Neuron (in vitro differentiated cells): ENCODE measurements around the gene CAPN9.

ENCODE experiments used
- H2AFZ ChIP-seq: one replicate; pipeline ENCODE4 v1.6.1; 2013; ENCODE audit warnings: low read depth, mild to moderate bottlenecking, inconsistent platforms, low read length, moderate library complexity
- H3K27me3 ChIP-seq: one replicate; pipeline ENCODE4 v1.6.1; 2013; ENCODE audit warnings: low read length; ENCODE audit not compliant: insufficient read depth
- H3K36me3 ChIP-seq: one replicate; pipeline ENCODE4 v1.6.1; 2013; ENCODE audit warnings: low read length; ENCODE audit not compliant: insufficient read depth
- H3K4me1 ChIP-seq: one replicate; pipeline ENCODE4 v1.6.1; 2013; ENCODE audit warnings: low read length; ENCODE audit not compliant: insufficient read depth
- H3K4me3 ChIP-seq: 2 replicates; pipeline ENCODE4 v1.5.1; 2013; ENCODE audit warnings: mild to moderate bottlenecking, low read length, moderate library complexity
- H3K9me3 ChIP-seq: one replicate; pipeline ENCODE4 v1.6.1; 2013; ENCODE audit warnings: low read length

The CAPN9 gene

DNA sequence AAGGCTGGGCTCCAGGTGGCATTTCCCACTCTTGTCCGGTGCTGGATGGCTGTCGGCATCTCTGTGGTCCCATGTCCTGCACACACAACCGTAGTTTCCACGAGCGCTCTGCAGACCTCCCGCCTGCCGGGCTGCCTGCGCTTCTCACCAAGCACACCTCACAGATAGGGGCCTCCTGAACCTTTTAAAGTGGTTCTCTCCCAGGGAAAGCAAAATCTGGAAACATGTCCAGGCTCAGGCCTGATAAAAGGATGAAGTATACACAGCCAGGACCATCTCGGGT lies 46.2 kb downstream of the CAPN9 start:
- Histone ChIP-seq H3K36me3 (no peaks in the 10 kb centered on the region), H3K9me3 (no peaks in the 10 kb centered on the region), H3K27me3 (no peaks in the 10 kb centered on the region), H3K4me3 (no peak overlapping the region), H2AFZ (no peak overlapping the region), H3K4me1 (peaks cover 2% of the 10 kb centered on the region)

DNA sequence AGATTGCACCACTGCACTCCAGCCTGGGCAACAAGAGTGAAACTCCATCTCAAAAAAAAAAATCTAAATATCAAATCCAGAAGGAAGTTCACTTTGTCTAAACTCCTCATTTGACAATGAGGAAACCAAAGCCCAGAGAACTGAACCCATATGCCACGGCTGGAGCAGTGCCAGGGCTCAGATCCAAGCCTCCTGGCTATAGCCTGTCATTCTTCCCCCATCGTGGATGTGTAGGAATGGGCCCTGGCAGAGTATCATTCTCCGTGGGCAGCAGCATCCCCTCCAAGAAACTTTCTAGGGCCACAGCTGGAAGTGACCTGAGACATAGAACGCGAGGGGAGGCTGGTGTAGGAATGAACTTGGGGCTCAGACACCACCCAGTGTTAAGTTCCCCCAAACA lies 47.2 kb downstream of the CAPN9 start:
- Histone ChIP-seq H2AFZ (no peak overlapping the region), H3K4me3 (no peak overlapping the region), H3K36me3 (no peaks in the 10 kb centered on the region), H3K4me1 (peaks cover 4% of the 10 kb centered on the region), H3K9me3 (no peaks in the 10 kb centered on the region), H3K27me3 (no peaks in the 10 kb centered on the region)

DNA sequence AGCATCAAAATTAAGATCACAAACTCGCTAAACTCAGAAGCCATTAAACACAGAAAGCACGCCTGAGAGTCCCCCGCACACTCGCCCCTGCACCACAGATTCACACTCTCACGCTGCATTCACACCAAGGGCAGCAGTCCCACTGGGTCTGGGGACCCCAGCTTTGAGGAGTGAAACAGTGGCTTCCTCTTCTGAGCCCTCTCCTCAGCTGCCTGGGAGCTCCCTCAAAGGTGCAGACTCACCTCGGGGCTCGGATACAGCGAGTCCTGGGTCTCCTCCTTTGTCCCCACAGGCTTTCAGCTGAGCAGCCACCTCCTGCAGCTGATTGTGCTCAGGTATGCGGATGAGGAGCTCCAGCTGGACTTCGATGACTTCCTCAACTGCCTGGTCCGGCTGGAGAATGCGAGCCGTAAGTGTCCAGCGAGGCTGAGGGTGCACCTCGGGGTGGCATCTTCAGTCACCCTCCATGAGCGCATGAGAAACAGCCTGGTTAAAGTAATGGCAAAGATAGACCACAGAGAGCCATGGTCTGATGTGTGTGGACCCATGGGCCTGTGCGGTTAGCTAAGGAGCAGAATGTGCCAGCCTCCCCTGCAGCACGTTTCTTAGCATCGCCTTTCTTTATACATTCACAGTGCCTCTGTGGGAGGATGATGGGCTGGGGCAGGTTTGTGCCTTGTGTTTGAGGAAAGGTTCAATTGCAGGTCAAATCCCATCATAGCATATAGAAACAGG lies 47.9 kb downstream of the CAPN9 start:
- Histone ChIP-seq H3K4me3 (no peak overlapping the region), H3K36me3 (no peaks in the 10 kb centered on the region), H2AFZ (no peak overlapping the region), H3K9me3 (no peaks in the 10 kb centered on the region), H3K4me1 (peaks cover 4% of the 10 kb centered on the region), H3K27me3 (no peaks in the 10 kb centered on the region)

DNA sequence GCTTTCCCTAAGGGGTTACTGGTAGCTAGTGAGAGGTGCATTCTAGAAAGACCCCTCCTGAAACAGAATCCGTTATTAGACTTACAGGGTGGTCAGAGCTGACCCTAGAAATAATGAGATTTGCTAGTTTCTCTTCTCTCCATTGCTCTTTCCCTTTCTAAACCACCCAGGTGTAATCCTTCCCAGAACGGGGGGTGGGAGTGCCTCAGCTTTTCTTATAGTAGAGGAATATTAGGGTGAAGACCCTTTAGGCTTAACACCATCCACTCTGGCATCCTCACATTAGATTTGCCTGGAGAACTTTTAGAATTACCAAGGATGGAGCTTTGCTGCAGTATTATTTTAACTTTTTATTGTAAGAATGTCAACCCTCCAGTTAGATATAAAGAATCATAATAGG lies 49.4 kb downstream of the CAPN9 start:
- H3K27me3 ChIP-seq = no peaks in the 10 kb centered on the region
- H2AFZ ChIP-seq = no peak overlapping the region
- no peak overlapping the region for H3K4me3 ChIP-seq
- H3K9me3 ChIP-seq = peaks cover 5% of the 10 kb centered on the region
- H3K4me1 ChIP-seq = peaks cover 4% of the 10 kb centered on the region
- H3K36me3 ChIP-seq = no peaks in the 10 kb centered on the region

DNA sequence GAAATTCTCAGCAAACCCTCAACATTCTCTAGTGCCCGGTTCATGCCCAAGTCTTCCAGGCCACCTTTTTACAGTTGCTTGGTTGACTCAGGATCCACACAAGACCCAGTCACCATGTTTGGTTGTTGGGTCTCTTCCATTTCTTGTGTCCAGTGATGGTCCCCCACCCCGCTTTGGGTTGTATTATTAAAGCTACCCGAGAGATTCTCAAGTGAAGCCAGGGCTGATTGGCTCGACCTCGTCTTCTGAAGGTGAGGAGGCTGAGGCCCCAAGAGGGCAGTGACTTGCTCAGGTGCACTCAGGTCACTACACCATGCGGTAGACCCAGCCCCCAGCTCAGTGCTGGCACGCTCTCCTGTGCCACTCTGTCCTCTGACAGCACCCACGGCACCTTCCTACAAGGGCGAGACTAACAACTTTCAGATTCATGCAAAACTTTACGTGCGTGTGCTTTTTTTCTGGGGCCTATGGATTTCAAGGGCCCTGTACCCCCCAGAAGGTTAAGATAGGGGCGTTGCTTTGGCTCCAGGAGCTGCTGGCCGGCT lies 50.3 kb downstream of the CAPN9 start:
- no peak overlapping the region for H2AFZ ChIP-seq
- H3K9me3 ChIP-seq = peaks cover 5% of the 10 kb centered on the region
- H3K27me3 ChIP-seq = no peaks in the 10 kb centered on the region
- peaks cover 4% of the 10 kb centered on the region for H3K4me1 ChIP-seq
- no peak overlapping the region for H3K4me3 ChIP-seq
- no peaks in the 10 kb centered on the region for H3K36me3 ChIP-seq

DNA sequence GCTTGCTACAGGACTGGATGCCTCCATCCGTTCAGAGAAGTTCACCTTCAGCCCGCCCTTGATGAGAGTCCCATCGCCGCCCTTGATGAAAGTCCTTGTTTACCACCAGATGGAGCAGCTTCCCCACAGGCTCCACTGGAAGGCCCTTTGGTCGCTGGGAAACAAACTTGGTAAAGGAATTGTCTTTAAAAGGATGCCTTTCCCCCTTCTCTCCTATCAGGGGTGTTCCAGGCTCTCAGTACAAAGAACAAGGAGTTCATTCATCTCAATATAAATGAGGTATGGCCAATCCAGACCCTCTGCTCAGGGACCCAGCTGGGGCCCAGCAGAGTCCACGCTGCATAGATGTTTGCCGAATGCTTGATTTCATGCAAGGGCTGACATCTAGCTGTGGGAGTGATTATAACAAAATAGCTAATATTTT lies 50.8 kb downstream of the CAPN9 start:
- no peak overlapping the region for H2AFZ ChIP-seq
- H3K4me3 ChIP-seq = no peak overlapping the region
- peaks cover 5% of the 10 kb centered on the region for H3K9me3 ChIP-seq
- H3K36me3 ChIP-seq = no peaks in the 10 kb centered on the region
- H3K4me1 ChIP-seq = peaks cover 4% of the 10 kb centered on the region
- no peaks in the 10 kb centered on the region for H3K27me3 ChIP-seq

DNA sequence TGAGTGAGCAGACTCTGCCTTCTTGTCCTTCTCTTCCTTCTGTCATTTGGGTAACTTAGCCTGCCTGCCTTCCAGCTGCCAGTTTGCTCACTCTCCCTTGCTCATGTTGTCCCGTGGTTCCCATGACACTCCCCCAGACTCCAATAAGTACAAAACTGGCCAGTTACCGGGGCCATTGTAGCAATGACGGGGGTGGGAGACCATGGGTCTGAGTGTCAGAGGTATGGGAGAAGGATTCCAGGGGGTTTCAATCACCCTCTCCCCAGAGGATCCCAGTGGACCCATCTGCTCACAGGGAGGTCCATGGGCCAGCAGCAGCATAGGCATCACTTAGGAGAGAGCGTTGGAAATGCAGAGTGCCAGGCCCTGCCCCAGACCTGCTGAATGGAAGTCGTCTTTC lies 51.3 kb downstream of the CAPN9 start:
- Histone ChIP-seq H3K9me3 (peaks cover 5% of the 10 kb centered on the region), H2AFZ (no peak overlapping the region), H3K36me3 (no peaks in the 10 kb centered on the region), H3K27me3 (no peaks in the 10 kb centered on the region), H3K4me3 (no peak overlapping the region), H3K4me1 (peaks cover 4% of the 10 kb centered on the region)

DNA sequence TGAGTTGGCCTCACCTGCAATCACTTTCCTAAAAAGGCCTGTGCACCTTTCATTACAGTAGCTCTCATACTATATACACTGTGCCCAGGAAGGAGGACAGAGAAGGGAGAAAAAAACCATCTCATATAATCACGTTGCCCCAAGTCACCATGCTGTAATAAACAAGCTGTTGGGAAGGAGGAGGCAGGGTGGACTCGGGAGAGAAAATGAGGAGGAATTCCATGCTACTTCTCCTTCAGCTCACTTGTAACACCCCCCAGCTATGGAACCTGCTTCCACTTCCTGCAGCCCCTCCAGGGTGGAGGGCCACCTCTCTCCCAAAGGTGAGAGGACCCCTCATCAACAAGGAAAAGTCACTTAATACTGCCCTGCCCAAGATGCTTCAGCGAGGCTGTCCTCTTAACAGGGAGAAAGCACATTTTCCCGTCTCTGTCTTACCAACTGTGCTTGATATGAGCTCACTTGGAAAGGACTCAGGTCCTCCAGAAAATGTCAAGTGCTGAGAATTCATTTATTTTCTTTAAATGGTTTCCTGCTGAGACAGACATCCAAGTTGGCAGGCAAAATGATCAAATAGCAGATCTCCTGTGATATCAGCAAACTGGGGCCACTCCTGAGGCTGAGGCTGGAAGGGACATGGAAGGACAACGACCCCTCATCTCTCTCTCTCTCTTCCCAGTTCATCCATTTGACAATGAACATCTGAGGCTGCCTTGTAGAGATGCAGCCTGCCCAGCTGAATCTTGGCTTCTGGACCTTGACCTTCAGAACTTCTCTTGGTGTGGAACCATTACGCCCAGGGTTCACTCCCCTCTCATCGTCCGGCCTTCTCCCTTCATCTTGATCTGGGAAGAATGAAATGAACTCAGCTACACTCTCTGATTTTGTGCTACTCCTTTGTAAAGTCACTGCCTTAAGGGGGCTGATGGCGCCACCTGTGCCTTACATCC lies 54.0 kb downstream of the CAPN9 start:
- Histone ChIP-seq H3K4me3 (no peak overlapping the region), H3K36me3 (no peaks in the 10 kb centered on the region), H2AFZ (no peak overlapping the region)

DNA sequence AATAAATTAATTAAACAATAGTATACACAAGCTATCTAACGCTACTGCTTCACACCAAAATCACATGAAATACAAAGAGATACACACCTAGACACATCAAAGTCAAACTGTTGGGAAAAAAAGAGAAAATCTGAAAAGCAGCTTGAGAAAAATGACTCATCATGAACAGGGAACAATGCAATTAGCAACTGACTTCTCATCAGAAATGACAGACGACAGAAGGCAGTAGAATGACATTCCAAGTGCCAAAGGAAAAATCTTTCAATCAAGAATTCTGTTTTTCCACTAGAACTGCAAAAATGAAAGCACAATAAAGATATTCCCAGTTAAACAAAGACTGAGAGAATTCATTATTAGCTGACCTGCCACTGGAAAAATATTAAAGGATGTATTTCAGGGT lies 57.2 kb downstream of the CAPN9 start:
- peaks cover 11% of the 10 kb centered on the region for H3K9me3 ChIP-seq
- no peak overlapping the region for H2AFZ ChIP-seq
- no peaks in the 10 kb centered on the region for H3K27me3 ChIP-seq
- no peak overlapping the region for H3K4me3 ChIP-seq
- H3K36me3 ChIP-seq = no peaks in the 10 kb centered on the region
- peaks cover 7% of the 10 kb centered on the region for H3K4me1 ChIP-seq

More for the DNA sequence above, 54.0 kb downstream of the CAPN9 start:
- H3K9me3 ChIP-seq = peaks cover 5% of the 10 kb centered on the region
- H3K4me1 ChIP-seq = peaks cover 4% of the 10 kb centered on the region
- no peaks in the 10 kb centered on the region for H3K27me3 ChIP-seq

DNA sequence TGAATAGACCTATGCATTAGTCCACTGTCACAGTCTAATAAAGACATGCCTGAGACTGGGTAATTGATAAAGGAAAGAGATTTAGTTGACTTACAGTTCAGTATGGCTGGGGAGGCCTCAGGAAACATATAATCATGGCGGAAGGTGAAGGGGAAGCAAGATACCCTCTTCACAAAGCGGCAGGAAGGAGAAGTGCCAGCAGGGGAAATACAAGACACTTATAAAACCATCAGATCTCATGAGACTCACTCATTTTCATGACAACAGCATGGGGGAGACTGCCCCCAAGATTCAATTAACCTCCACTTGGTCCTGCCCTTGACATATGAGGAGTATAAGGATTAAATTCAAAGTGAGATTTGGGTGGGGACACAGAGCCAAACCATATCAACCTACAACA lies 59.4 kb downstream of the CAPN9 start:
- Histone ChIP-seq H3K27me3 (no peaks in the 10 kb centered on the region), H2AFZ (no peak overlapping the region), H3K4me3 (no peak overlapping the region), H3K9me3 (peaks cover 6% of the 10 kb centered on the region), H3K4me1 (peaks cover 10% of the 10 kb centered on the region), H3K36me3 (no peaks in the 10 kb centered on the region)

DNA sequence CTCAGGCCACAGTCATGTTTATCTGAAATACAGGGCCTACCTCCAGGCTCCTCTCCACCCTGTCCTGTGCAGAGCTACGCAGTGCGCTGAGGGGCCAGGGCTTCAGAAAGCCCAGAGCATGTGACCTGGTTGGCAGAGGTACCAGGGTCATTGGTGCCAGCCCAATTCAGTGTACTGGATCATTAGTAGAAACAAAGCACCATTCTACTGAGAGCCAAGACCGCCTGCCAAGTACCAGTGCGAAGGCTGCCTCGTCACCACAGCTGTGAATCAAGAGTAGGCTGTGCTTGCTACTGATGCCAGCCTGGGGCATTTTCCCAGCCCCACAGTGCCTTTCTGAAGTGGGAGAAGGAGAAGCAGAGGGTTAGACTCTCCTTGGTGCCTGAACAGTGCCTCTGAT lies 59.8 kb downstream of the CAPN9 start:
- Histone ChIP-seq H2AFZ (no peak overlapping the region), H3K27me3 (no peaks in the 10 kb centered on the region), H3K4me3 (no peak overlapping the region), H3K4me1 (peaks cover 10% of the 10 kb centered on the region), H3K9me3 (peaks cover 6% of the 10 kb centered on the region), H3K36me3 (no peaks in the 10 kb centered on the region)

DNA sequence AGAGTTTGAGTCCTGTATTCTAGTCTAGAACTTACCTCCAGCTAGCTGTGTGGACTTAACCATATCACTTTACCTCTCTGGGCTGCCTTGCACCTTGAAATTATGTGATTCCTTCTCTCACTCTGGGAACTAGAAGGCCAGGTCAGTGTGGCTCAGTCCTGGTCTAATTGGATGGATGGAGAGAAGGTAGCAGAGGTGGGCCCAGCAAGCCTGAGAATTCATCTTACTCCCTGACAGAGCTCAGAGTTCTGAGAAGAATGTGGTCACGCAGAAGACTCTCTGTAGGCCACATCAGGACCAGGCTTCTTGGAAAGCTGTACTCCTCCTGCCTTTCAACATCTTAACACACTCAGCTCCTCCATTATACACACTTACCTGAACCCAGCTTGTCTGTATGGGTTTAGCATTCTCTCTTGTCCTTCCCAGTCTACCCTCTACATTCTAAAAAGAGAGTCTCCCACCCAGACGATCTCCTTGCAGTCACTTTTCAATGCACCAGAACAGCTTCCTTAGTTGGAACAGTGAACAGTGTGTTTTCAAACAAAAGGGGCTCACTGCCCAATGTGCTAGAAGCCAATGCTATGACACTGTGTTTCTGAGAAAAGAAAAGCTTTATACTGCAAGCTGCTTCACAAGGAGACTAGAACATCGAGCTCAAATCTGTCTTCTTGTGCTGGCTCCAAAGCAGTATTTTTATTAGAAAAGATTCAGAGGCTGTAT lies 60.5 kb downstream of the CAPN9 start:
- Histone ChIP-seq H2AFZ (peak overlapping the region; percentile 64), H3K27me3 (no peaks in the 10 kb centered on the region), H3K4me1 (peaks cover 10% of the 10 kb centered on the region), H3K36me3 (no peaks in the 10 kb centered on the region), H3K4me3 (no peak overlapping the region), H3K9me3 (peaks cover 7% of the 10 kb centered on the region)
